Measurements from ENCODE around the gene DTHD1. TPM values are rescaled to one million over a fixed set of nuclear protein-coding genes. Genes with fewer than 3 reads are reported as not detected.

DTHD1 gene
- total RNA-seq, 4 donors from 2014 or later: 0.20 to 0.60 (median 0.42) TPM; not detected in 1

DNA sequence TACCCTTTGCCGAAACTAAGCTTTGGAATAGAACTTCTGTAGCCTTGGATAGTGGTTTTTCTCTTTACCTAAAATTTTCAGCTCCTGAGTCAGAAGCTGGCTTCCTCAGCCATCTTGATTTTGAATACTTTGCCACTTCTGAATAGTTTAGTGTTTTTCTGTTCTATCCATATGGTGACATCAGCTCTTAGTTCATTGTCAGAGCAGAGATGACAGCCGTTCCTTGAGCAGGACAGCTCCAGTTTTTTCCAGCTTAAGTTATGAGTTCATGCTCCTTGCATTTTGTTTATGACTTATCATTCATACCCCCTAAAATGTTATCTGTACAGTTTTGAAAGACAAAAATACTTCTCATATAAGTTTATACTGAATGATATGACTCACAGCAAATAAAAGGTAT is 47.8 kb downstream of the DTHD1 start:
- WGBS, 2 donors: 62 to 70% methylated on average over 2 of the region's 2 CpGs
- no peaks in the 10 kb centered on the region for H3K9me3 ChIP-seq

DNA sequence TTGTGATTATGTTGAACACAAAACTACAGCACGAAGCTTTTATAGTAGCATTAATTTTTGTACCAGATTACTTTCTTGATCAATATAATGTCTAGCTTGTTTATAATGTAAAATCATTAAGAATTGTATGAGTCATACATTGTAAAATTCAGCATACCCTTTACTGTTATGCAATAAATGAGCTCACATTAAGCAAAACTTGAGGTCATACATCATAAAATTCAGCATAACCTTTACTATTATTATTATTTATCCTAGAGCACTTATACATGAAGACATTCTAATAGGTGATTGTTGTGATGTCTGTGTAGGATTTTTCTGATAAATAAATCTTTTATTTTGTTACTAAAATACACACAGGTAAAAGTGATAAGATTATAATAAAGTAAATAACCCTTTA is 49.4 kb downstream of the DTHD1 start:
- Histone ChIP-seq H3K27ac (no peak overlapping the region), H3K9me3 (no peaks in the 10 kb centered on the region), H3K4me3 (no peak overlapping the region), H3K27me3 (no peaks in the 10 kb centered on the region), H3K36me3 (no peaks in the 10 kb centered on the region), H3K4me1 (no peaks in the 10 kb centered on the region)
- TF ChIP-seq POLR2A (IDR thresholded peaks at IDR 0.05): no peak
- TF ChIP-seq, protein P1, sequence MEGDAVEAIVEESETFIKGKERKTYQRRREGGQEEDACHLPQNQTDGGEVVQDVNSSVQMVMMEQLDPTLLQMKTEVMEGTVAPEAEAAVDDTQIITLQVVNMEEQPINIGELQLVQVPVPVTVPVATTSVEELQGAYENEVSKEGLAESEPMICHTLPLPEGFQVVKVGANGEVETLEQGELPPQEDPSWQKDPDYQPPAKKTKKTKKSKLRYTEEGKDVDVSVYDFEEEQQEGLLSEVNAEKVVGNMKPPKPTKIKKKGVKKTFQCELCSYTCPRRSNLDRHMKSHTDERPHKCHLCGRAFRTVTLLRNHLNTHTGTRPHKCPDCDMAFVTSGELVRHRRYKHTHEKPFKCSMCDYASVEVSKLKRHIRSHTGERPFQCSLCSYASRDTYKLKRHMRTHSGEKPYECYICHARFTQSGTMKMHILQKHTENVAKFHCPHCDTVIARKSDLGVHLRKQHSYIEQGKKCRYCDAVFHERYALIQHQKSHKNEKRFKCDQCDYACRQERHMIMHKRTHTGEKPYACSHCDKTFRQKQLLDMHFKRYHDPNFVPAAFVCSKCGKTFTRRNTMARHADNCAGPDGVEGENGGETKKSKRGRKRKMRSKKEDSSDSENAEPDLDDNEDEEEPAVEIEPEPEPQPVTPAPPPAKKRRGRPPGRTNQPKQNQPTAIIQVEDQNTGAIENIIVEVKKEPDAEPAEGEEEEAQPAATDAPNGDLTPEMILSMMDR (IDR thresholded peaks at IDR 0.05): no peak
- no peak for TF ChIP-seq EP300 (IDR thresholded peaks at IDR 0.05)
- 88 to 94% methylated on average over 1 of the region's 1 CpG for WGBS, 2 donors
- DNase-seq (ENCODE audit: low spot score in 2 of 2): no peak

More for the DNA sequence above, 47.8 kb downstream of the DTHD1 start:
- TF ChIP-seq, protein P1 (IDR thresholded peaks at IDR 0.05): no peak
- TF ChIP-seq EP300 (IDR thresholded peaks at IDR 0.05) (no peak), POLR2A (IDR thresholded peaks at IDR 0.05) (no peak)
- no peak for DNase-seq (ENCODE audit: low spot score in 2 of 2)
- Histone ChIP-seq H3K4me3 (no peak overlapping the region), H3K4me1 (peaks cover 0 to 3% (median 0%) of the 10 kb centered on the region in 4 donors), H3K27me3 (no peaks in the 10 kb centered on the region), H3K27ac (no peak overlapping the region), H3K36me3 (no peaks in the 10 kb centered on the region)

DNA sequence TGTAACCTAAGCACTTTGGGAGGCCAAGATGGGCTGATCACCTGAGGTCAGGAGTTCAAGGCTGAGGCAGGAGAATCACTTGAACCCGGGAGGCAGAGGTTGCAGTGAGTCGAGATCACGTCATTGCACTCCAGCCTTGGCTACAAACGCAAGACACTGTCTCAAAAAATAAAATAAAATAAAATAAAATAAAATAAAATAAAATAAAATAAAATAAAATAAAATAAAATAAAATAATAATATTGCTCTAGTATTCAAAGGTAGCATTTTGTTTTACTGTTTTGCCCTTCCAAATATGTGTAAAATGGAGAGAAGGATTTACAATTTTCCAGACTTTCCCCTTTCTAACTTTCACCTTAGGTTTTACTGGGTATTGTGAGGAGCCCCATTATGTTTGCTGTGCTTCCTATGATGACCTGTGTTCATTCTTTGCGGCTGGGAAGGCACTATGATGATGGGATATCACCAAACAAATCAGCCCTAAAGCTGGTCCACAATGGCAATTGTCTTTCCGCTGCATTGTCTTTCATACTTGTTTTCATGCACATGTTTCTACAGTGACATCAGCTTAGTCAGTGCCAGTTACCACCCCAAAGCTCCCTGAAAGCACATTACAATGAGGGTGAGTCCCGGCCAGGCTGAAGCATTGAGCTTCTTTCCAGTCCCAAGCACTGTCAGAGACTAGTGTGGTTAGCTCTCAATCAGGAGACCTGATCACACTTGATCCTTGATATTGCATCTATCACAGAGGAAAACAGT is 50.8 kb downstream of the DTHD1 start:
- H3K27me3 ChIP-seq: no peaks in the 10 kb centered on the region
- TF ChIP-seq EP300 (IDR thresholded peaks at IDR 0.05): no peak
- no peaks in the 10 kb centered on the region for H3K9me3 ChIP-seq
- no peak overlapping the region for H3K27ac ChIP-seq
- DNase-seq (ENCODE audit: low spot score in 2 of 2): no peak
- 69 to 70% methylated on average over 7 of the region's 7 CpGs for WGBS, 2 donors
- no peaks in the 10 kb centered on the region for H3K4me1 ChIP-seq
- no peaks in the 10 kb centered on the region for H3K36me3 ChIP-seq
- no peak overlapping the region for H3K4me3 ChIP-seq

DNA sequence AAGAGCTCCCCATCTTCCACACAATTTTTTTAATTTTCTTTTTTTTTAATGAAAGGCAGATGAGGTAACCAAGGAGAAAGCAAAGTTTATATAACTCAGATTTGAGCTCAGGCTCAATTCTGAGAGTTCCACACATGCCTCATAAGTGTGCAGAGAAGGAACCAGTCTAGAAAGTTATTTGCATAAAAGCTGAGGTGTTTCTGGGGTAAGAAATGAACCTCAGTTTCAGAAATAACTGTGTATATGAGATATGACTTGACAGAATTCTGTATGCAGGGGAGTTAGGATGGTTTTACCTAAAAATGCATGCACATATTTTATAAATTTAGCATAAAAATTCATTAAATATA is 51.3 kb downstream of the DTHD1 start:
- Histone ChIP-seq H3K27ac (no peak overlapping the region), H3K36me3 (no peaks in the 10 kb centered on the region), H3K4me3 (no peak overlapping the region), H3K4me1 (no peaks in the 10 kb centered on the region), H3K27me3 (no peaks in the 10 kb centered on the region), H3K9me3 (no peaks in the 10 kb centered on the region)
- TF ChIP-seq EP300 (IDR thresholded peaks at IDR 0.05) (no peak), POLR2A (IDR thresholded peaks at IDR 0.05) (no peak)
- TF ChIP-seq, protein P1 (IDR thresholded peaks at IDR 0.05): no peak
- no peak for DNase-seq (ENCODE audit: low spot score in 2 of 2)

DNA sequence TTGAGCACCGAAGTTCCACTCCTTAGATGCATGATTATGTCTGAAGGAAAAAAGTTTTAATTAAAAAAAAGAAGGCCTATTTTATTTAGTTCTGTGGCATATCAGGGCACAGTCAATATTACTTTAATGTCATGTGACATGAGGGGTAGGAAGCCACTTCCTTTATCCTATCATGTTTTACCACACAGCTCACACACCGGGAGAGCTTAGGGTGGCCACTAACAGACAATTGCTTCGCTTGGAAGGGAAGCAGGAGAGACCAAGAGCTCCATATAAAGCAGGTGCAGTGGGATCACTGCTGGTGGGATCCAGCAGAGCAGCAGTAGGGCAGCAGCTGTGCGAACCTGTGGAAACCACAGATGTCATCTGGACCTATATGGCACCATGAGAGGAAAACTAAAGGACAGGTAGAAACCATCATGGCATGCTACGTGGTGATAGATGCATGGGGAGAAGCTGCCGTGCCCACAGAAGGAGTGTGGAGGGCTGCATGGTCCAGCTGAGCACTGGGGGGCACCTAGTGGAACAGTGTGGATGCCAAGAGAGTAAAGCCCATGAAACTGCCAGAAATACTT is 52.0 kb downstream of the DTHD1 start:
- Histone ChIP-seq H3K27me3 (no peaks in the 10 kb centered on the region), H3K27ac (no peak overlapping the region), H3K4me3 (no peak overlapping the region), H3K4me1 (no peaks in the 10 kb centered on the region), H3K36me3 (no peaks in the 10 kb centered on the region), H3K9me3 (no peaks in the 10 kb centered on the region)
- TF ChIP-seq EP300 (IDR thresholded peaks at IDR 0.05) (no peak), POLR2A (IDR thresholded peaks at IDR 0.05) (no peak)
- TF ChIP-seq, protein P1 (IDR thresholded peaks at IDR 0.05): no peak
- no peak for DNase-seq (ENCODE audit: low spot score in 2 of 2)
- 85 to 87% methylated on average over 6 of the region's 6 CpGs for WGBS, 2 donors
